Stimulated activated CD4-positive, alpha-beta T cell treated with anti-CD3 and anti-CD28 coated beads, TNF-alpha, amount 100 ng/mL, for 24 hours (primary cell): ENCODE measurements around the gene GNPDA2.
"Not testable (repeated sequence)": the region's sequence is repeated elsewhere in the genome, so short reads cannot be mapped to it uniquely, and the experiment has no call there.

Source experiments
- DNase-seq, 3 experiments: peaks; one replicate each; pipeline ENCODE4 v3.0.0-alpha.2; 2020; ENCODE audit warnings: low read depth in 3 of 3

Gene GNPDA2

GRCh38 chr4:44726038-44726871, at the start of gene GNPDA2:
TSS of gene GNPDA2 (minus strand) at chr4:44726556. CDS start at chr4:44722207, 4,349 bp downstream.
- DNase-seq = peak; percentile 61 to 80 (median 64)

- no peak for DNase-seq
Observed at GRCh38 chr4:44772340-44772739, 46.0 kb upstream of the GNPDA2 start.

DNA sequence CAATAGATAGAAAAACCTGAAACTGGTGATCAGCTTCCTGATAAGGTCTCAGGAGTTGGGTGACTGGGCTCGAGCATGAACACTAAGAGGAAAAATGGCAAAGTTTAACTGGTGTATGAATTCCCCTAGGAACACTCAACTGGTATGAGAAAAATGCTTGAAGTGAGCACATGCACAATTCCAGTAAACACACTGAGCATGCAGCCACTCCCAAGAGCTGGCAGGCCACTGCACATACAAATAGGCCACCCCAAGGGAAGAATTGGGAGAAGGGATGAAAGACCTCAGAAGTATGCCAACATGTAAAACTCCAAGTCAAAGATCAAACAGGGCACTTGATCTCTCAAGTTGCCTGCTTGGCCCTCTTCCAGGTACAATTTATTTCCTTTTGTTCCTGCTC, 45.4 kb upstream of the GNPDA2 start:
- DNase-seq = no peak

- DNase-seq = no peak
Observed at GRCh38 chr4:44766453-44766852, 40.1 kb upstream of the GNPDA2 start.

DNA sequence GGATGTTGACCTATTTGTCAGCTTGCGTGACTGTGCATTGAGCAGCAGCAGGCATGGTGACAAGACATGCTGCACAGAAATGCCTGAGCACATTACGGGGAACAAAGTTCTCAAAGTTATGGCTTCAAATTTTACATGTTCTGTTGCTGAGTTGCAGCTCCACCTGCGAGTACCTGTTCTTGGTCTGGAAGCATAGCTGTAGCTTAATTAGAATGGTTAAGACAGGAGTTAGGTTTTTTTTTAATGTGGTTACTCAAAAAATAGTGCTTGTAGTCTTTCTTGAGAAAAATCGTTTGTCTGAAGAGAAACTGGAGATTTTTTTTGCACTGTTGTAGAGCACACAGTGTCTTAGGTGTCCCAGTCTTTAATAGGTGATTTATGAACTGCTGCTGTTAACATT, 38.8 kb upstream of the GNPDA2 start:
- no peak for DNase-seq

DNA sequence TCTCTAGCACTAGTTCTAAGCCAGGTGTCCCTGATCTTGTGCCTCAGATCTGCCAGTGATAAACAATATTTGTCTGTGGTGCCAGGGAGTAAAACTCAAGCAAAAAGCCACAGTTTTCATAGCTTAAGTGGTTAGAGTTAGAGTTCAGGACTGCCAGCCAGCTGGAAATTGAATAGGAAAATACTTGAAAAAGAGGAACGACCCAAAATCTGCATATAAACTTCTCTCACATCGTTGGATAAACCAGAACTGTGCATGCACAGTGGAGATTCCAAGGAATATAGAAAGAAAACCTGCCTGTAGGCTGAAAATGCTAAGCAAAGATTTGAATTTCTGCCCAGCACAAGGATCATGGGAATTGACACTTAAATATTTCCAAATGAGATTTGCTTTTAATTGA, 35.0 kb upstream of the GNPDA2 start:
- DNase-seq = no peak

DNA sequence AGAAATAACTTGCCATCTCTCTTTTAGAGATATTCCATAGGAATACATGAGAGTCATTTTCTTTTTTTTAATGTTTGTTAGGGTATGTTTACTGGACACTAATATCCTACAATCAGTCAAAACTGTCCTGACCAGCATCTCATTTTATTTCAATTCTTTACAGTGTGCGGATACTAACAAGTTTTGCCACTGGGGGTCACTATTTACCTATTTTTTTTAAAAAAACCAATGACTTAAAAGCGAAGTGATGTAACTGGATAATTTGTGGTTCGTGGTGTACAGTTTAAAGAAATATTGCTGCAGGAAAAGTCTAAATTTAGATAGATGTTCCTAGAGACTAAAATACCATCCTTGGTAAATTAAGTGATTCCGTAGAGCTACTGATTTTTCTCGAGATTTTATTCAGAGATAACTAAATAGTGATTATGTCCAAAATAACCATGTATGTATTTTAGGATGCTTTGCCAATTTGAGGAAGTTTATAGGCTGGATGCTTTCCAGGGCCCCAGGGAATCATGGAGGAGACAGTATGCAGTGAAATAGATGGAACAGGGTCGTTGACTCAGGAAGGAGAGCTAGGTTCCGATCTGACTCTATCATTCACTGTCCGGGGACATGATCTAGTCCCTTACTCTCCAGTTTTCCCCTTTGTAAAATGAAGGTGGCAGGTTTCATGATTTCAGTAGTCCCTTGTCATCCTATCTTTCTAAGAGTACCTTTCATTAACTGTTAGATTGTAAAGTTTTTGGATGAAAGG, 34.0 kb upstream of the GNPDA2 start:
- no peak for DNase-seq

- no peak for DNase-seq
Observed at GRCh38 chr4:44756559-44756958, 30.2 kb upstream of the GNPDA2 start.

DNA sequence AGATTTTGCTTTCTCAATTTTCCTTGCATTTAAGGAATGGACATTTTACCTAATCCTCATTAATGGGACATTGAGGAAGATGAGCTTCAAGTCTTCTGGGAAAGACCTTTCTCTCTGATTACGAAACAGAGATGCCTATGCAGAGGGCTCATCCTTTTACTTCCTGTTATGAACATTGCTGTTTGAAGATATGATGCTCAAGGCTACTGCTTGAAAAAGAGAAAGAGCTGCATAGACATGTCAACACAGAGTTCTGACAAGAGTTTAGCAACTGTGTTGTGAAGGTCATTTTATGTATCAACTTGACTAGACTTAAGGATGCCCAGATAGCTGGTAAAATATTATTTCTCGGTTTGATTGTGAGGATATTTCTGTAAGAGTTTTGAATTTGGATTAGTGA, 13.8 kb upstream of the GNPDA2 start:
- DNase-seq = no peak

GRCh38 chr4:44738615-44739014, 12.3 kb upstream of the GNPDA2 start:
- DNase-seq = no peak

- no peak for DNase-seq
Observed at GRCh38 chr4:44736900-44737299, 10.5 kb upstream of the GNPDA2 start.

GRCh38 chr4:44728694-44729093, 2.3 kb upstream of the GNPDA2 start:
- not testable (repeated sequence) for DNase-seq

- no peak for DNase-seq
Observed at GRCh38 chr4:44727471-44727870, 1.1 kb upstream of the GNPDA2 start.

GRCh38 chr4:44725726-44726037, 674 bp downstream of the GNPDA2 start:
- no peak for DNase-seq

GRCh38 chr4:44725166-44725565, 1.2 kb downstream of the GNPDA2 start:
- no peak for DNase-seq

GRCh38 chr4:44722001-44722400, 4.4 kb downstream of the GNPDA2 start:
- no peak for DNase-seq

DNA sequence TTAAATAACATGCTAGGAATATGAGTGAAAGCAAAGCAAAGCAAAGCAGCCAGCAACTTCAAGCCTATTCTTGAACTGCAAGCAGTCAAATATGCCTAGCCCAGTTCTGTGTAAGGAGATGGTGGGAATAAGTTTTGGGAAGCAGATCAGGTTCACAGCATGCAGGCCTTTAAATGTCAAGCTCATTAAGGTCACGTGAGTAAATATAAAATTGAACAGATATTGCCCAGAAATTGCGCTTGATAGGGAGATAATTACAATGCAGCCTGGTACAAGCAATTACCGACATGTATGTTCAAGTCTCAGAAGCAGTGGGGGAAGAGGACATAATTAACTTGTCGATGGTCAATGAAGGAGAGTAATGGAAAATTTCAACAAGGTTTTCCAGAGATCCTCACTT, 6.0 kb downstream of the GNPDA2 start:
- DNase-seq = no peak

- no peak for DNase-seq
Observed at GRCh38 chr4:44716597-44716996, 9.8 kb downstream of the GNPDA2 start.

DNA sequence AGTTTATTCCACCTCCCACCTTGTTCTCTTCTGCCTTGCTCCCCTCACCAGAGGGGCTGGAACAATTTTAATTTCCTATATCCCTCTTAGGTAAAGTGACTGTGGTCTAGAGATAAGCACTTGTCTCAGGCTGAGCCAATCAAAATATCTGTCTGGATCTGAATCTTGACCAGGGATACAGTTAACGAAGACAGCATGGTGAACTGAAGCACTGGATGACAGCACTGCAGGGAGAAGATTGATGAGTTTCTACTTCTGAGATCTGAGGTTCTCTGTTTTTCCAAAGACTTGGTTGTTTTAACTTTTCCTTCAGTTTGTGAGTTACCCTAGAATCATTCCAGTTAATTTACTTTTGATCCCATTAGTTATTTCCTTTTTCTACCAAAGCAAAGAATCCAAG, 13.2 kb downstream of the GNPDA2 start:
- no peak for DNase-seq

DNA sequence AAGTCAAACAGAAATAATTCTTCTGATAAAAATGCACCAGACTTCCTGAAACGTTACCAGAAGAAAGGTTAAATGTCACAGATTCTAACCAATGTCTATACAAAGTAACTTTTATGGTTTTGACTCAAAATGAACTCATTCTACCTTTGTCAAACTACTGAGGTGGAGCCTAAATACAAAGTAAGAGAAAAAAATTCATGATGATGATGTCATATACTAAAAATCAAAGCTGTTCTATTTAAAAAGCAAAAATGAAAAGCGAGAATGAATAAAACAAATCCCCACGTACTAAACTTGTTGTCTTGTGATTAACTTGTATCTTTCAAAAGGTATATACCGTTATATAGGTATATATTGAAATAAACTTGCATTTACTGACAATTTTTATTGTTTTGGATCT, 21.7 kb downstream of the GNPDA2 start:
- no peak for DNase-seq

DNA sequence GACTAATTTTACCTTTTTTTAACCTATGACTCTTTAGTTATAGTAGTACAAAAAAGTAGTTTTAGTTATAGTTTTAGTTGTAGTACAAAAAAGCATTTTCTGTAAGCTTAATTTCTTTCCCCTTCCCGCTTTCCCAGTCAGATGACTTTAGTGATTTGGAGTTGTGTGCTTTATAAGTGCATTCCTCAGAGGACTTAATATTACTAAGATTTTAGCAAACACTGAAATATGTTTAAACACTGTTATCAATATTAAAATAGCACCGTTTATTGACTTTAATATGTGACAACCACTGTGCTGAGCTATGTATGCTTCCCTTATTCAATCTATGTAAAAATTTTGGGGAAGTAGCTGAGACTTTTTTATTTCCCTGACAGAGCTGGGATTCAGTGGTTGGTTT, 25.3 kb downstream of the GNPDA2 start:
- DNase-seq = no peak

GRCh38 chr4:44700427-44700826, 25.9 kb downstream of the GNPDA2 start:
- no peak for DNase-seq

- DNase-seq = no peak
Observed at GRCh38 chr4:44684648-44685047, 41.7 kb downstream of the GNPDA2 start.
